GM19240 (cell line): ENCODE data around the gene LMOD3.

Experiments used
- DNase-seq: peaks from one replicate; pipeline ENCODE4 v3.0.0; 2011; ENCODE audit warnings: low spot score; ENCODE audit not compliant: insufficient read length

LMOD3 gene

GRCh38 chr3:69122403-69122802, at the start of gene LMOD3:
Gene LMOD3, minus strand, starts transcription at chr3:69122595. Its CDS starts 209 bp downstream, at chr3:69122386.
- no peak for DNase-seq

GRCh38 chr3:69172058-69172457, 49.7 kb upstream of the LMOD3 start:
- DNase-seq = no peak

- DNase-seq = no peak
Measured at GRCh38 chr3:69166446-69166845, 44.1 kb upstream of the LMOD3 start.

- no peak for DNase-seq
Measured at GRCh38 chr3:69165744-69166143, 43.3 kb upstream of the LMOD3 start.

GRCh38 chr3:69164296-69164695, 41.9 kb upstream of the LMOD3 start:
- DNase-seq = no peak

- no peak for DNase-seq
Measured at GRCh38 chr3:69162308-69162980, 40.0 kb upstream of the LMOD3 start.

- peak; percentile 12 for DNase-seq
Measured at GRCh38 chr3:69161587-69162307, 39.4 kb upstream of the LMOD3 start.

GRCh38 chr3:69160525-69160924, 38.1 kb upstream of the LMOD3 start:
- DNase-seq = no peak

- no peak for DNase-seq
Measured at GRCh38 chr3:69160107-69160506, 37.7 kb upstream of the LMOD3 start.

- DNase-seq = no peak
Measured at GRCh38 chr3:69149586-69149985, 27.2 kb upstream of the LMOD3 start.

- no peak for DNase-seq
Measured at GRCh38 chr3:69145688-69146087, 23.3 kb upstream of the LMOD3 start.

- no peak for DNase-seq
Measured at GRCh38 chr3:69144631-69145245, 22.3 kb upstream of the LMOD3 start.

- no peak for DNase-seq
Measured at GRCh38 chr3:69143612-69144011, 21.2 kb upstream of the LMOD3 start.

GRCh38 chr3:69142797-69143454, 20.5 kb upstream of the LMOD3 start:
- DNase-seq = no peak

- no peak for DNase-seq
Measured at GRCh38 chr3:69142090-69142489, 19.7 kb upstream of the LMOD3 start.

GRCh38 chr3:69141313-69141712, 18.9 kb upstream of the LMOD3 start:
- DNase-seq = no peak

- DNase-seq = no peak
Measured at GRCh38 chr3:69137412-69137811, 15.0 kb upstream of the LMOD3 start.

- DNase-seq = no peak
Measured at GRCh38 chr3:69137005-69137404, 14.6 kb upstream of the LMOD3 start.

- DNase-seq = no peak
Measured at GRCh38 chr3:69130689-69131088, 8.3 kb upstream of the LMOD3 start.

GRCh38 chr3:69129531-69129930, 7.1 kb upstream of the LMOD3 start:
- DNase-seq = no peak

GRCh38 chr3:69128509-69128908, 6.1 kb upstream of the LMOD3 start:
- DNase-seq = no peak

- no peak for DNase-seq
Measured at GRCh38 chr3:69126999-69127398, 4.6 kb upstream of the LMOD3 start.
